AG09309 (cell line): ENCODE measurements around the gene IL1RAPL1.
"Not testable (repeated sequence)": the region's sequence is repeated elsewhere in the genome, so short reads cannot be mapped to it uniquely, and the experiment has no call there.

Experiments used
- DNase-seq: peaks from one replicate; pipeline ENCODE4 v3.0.0-alpha.2; 2010; ENCODE audit warnings: low read depth
- H3K4me3 ChIP-seq: 2 replicates; pipeline ENCODE4 v1.5.1; 2011; ENCODE audit warnings: mild to moderate bottlenecking, low read depth, low read length, moderate library complexity; ENCODE audit not compliant: control insufficient read depth
- CTCF ChIP-seq: IDR thresholded peaks from 2 replicates; pipeline ENCODE4 v1.5.1; 2011; ENCODE audit warnings: mild to moderate bottlenecking, low read depth, low read length, inconsistent platforms; ENCODE audit not compliant: insufficient read depth, control insufficient read depth; ENCODE audit errors: missing control alignments

The IL1RAPL1 gene

DNA sequence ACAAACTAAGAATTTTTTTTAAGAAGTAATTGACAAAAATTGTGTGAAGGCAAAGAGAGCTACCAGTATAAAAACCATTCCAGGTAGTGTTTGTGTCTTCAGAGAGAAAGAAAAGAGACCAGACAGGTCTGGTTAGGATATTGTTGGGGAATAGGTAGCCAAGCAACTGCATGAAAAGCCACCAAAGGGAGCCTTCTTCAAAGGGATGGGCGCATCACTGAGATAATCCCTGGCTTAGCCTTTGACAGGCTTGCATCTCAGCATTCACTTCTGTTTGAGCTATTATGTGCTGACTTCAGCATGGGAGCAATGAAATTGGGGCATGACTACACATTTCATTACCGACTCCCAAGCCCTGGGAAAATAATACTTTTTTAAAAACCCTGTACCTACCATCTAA, 496.6 kb downstream of the IL1RAPL1 start:
- no peak for DNase-seq
- no peak for TF ChIP-seq CTCF
- no peak overlapping the region for H3K4me3 ChIP-seq

- no peak for TF ChIP-seq CTCF
- H3K4me3 ChIP-seq = no peak overlapping the region
- DNase-seq = no peak
These were observed 503.6 kb downstream of the IL1RAPL1 start for GRCh38 chrX:29090811-29091210.

- no peak for TF ChIP-seq CTCF
- DNase-seq = no peak
- no peak overlapping the region for H3K4me3 ChIP-seq
These were observed 520.0 kb downstream of the IL1RAPL1 start for GRCh38 chrX:29107231-29107630.

DNA sequence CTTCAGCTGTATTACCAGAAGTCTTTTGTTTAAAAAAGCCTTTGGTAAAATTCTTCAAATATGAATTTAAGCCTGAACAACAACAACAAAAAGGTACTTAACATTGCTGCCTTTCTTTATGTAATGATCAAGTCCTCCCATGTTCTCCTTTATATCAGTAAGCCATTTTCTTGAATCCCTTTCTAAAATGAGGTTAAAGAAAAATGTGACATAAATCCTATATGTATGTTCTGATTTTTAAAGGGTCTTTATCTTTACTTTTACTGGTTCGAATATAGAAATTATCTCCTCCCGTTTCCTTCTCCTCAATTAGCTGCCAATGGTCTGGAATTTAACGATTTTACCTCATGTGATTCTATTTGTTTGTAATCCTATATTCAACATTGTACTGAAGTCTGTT, 522.8 kb downstream of the IL1RAPL1 start:
- no peak for DNase-seq
- no peak for TF ChIP-seq CTCF
- no peak overlapping the region for H3K4me3 ChIP-seq

DNA sequence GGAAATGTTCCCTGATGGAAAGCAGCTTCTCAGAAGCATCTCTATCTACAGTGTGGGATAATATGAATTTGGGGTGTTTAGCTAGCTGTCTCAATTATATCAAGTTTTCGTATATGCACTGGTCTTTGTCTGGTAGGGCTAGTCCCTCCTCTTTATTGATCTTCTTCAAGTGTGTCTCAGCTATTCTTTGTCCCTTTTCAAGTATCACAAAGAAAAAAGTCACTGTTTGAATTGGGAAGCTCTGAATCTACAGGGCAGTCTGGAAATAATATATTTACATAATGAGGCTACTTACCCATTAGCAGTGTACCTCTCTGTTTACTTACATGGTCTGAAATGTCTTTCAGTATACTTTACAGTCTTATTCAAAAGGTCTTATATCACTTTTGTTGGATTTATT, 526.0 kb downstream of the IL1RAPL1 start:
- H3K4me3 ChIP-seq = no peak overlapping the region
- no peak for TF ChIP-seq CTCF
- DNase-seq = no peak

DNA sequence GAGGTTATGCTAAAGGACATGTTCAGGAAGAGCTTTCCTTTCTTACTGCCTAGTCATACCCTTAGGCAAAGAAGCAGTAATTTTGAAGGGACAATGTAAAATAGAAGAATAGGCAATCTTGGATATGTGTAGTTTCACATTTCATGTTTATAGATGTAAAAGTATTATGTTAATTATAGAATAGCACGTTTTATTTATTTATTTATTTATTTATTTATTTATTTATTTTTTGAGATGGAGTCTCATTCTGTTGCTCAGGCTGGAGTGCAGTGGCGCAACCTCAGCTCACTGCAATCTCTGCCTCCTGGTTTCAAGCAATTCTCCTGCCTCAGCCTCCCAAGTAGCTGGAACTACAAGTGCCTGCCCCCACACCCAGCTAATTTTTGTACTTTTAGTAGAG, 535.6 kb downstream of the IL1RAPL1 start:
- DNase-seq, H3K4me3 ChIP-seq: not testable (repeated sequence)

- no peak overlapping the region for H3K4me3 ChIP-seq
- TF ChIP-seq CTCF = no peak
- DNase-seq = no peak
These were observed 543.7 kb downstream of the IL1RAPL1 start for GRCh38 chrX:29130905-29131304.

DNA sequence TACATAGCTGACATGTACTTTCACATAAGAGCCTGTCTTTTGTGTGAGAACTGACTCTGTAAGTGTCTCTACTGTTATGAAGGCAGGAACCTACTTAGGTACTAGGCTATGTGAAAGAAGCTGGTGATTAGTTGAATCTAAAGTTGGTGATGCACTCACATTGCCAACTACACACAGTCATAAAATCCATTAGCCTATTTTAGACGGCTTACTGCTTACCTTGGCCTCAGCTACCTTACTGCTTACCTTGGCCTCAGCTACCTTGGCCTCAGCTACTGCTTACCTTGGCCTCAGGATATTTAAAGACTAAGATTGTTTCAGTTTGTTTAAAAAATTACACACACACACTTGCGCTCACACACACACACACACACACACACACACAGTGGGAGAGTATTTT, 549.7 kb downstream of the IL1RAPL1 start:
- no peak overlapping the region for H3K4me3 ChIP-seq
- no peak for DNase-seq
- no peak for TF ChIP-seq CTCF
